Measurements from ENCODE around the gene ASNS. TPM values are rescaled to one million over a fixed set of nuclear protein-coding genes. Genes with fewer than 3 reads are reported as not detected.

The ASNS gene
- total RNA-seq, 1 experiment from 2014 or later, result 64.0 TPM

GRCh38 chr7:97873606-97874005 is 1.4 kb upstream of the ASNS start:
- DNase-seq, result no peak
- no peaks in the 10 kb centered on the region for H3K4me1 Mint-ChIP-seq (ENCODE audit: low read depth, unreplicated experiment)
- no peak overlapping the region for H3K27ac Mint-ChIP-seq (ENCODE audit: unreplicated experiment)
- no peak overlapping the region for H3K4me3 Mint-ChIP-seq (ENCODE audit: low read depth, unreplicated experiment)
- BruUV-seq (replicated peaks), result no TSS peak
- CTCF ChIA-PET, result no interaction called here
- no peaks in the 10 kb centered on the region for H3K9me3 Mint-ChIP-seq (ENCODE audit: low read depth, unreplicated experiment)
- TF ChIP-seq CTCF (IDR thresholded peaks at IDR 0.05; ENCODE audit: unreplicated experiment), result no peak
- H3K27me3 Mint-ChIP-seq (ENCODE audit: unreplicated experiment), result no peaks in the 10 kb centered on the region
- intact Hi-C loops (cut with micrococcal nuclease; ENCODE audit: unreplicated experiment), result loop anchor here (10.0 kb wide), 1 partner anchor 141 kb away; no protein-coding TSS in a partner anchor
- peaks cover 17% of the 10 kb centered on the region for H3K36me3 Mint-ChIP-seq (ENCODE audit: insufficient read depth, unreplicated experiment)

- Mint-ChIP-seq H3K36me3 (ENCODE audit: insufficient read depth, unreplicated experiment) (peaks cover 17% of the 10 kb centered on the region), H3K4me3 (ENCODE audit: low read depth, unreplicated experiment) (peak overlapping the region; percentile 79), H3K27ac (ENCODE audit: unreplicated experiment) (peak overlapping the region; percentile 71), H3K9me3 (ENCODE audit: low read depth, unreplicated experiment) (no peaks in the 10 kb centered on the region), H3K27me3 (ENCODE audit: unreplicated experiment) (no peaks in the 10 kb centered on the region), H3K4me1 (ENCODE audit: low read depth, unreplicated experiment) (no peaks in the 10 kb centered on the region)
- no peak for TF ChIP-seq CTCF (IDR thresholded peaks at IDR 0.05; ENCODE audit: unreplicated experiment)
- CTCF ChIA-PET, result no interaction called here
- intact Hi-C loops (cut with micrococcal nuclease; ENCODE audit: unreplicated experiment), result loop anchor here (10.0 kb wide), 1 partner anchor 143 kb away; no protein-coding TSS in a partner anchor
- peak; percentile 1 for DNase-seq
- BruUV-seq (replicated peaks), result no TSS peak
Measured at GRCh38 chr7:97871659-97872024, 566 bp downstream of the ASNS start.

GRCh38 chr7:97868788-97869187 is 3.4 kb downstream of the ASNS start:
- H3K27ac Mint-ChIP-seq (ENCODE audit: unreplicated experiment), result no peak overlapping the region
- intact Hi-C loops (cut with micrococcal nuclease; ENCODE audit: unreplicated experiment), result no loop called here
- no peaks in the 10 kb centered on the region for H3K4me1 Mint-ChIP-seq (ENCODE audit: low read depth, unreplicated experiment)
- H3K9me3 Mint-ChIP-seq (ENCODE audit: low read depth, unreplicated experiment), result no peaks in the 10 kb centered on the region
- BruUV-seq (replicated peaks), result no TSS peak
- no peak overlapping the region for H3K4me3 Mint-ChIP-seq (ENCODE audit: low read depth, unreplicated experiment)
- CTCF ChIA-PET, result interaction anchor here (0.6 kb wide), 1 partner anchor 486 kb away, joined by 3 read pairs; no protein-coding TSS in a partner anchor
- no peak for DNase-seq
- H3K36me3 Mint-ChIP-seq (ENCODE audit: insufficient read depth, unreplicated experiment), result peaks cover 17% of the 10 kb centered on the region
- TF ChIP-seq CTCF (IDR thresholded peaks at IDR 0.05; ENCODE audit: unreplicated experiment), result no peak
- H3K27me3 Mint-ChIP-seq (ENCODE audit: unreplicated experiment), result no peaks in the 10 kb centered on the region

- no peak overlapping the region for H3K4me3 Mint-ChIP-seq (ENCODE audit: low read depth, unreplicated experiment)
- no peak overlapping the region for H3K27ac Mint-ChIP-seq (ENCODE audit: unreplicated experiment)
- H3K36me3 Mint-ChIP-seq (ENCODE audit: insufficient read depth, unreplicated experiment), result peaks cover 17% of the 10 kb centered on the region
- no peaks in the 10 kb centered on the region for H3K9me3 Mint-ChIP-seq (ENCODE audit: low read depth, unreplicated experiment)
- intact Hi-C loops (cut with micrococcal nuclease; ENCODE audit: unreplicated experiment), result no loop called here
- H3K4me1 Mint-ChIP-seq (ENCODE audit: low read depth, unreplicated experiment), result no peaks in the 10 kb centered on the region
- CTCF ChIA-PET, result interaction anchor here (0.6 kb wide), 1 partner anchor 485 kb away, joined by 3 read pairs; no protein-coding TSS in a partner anchor
- H3K27me3 Mint-ChIP-seq (ENCODE audit: unreplicated experiment), result no peaks in the 10 kb centered on the region
- DNase-seq, result no peak
- no peak for TF ChIP-seq CTCF (IDR thresholded peaks at IDR 0.05; ENCODE audit: unreplicated experiment)
- BruUV-seq (replicated peaks), result no TSS peak
Measured at GRCh38 chr7:97868314-97868713, 3.9 kb downstream of the ASNS start.
